ENCODE data around the gene CPSF7.

CPSF7 gene

DNA sequence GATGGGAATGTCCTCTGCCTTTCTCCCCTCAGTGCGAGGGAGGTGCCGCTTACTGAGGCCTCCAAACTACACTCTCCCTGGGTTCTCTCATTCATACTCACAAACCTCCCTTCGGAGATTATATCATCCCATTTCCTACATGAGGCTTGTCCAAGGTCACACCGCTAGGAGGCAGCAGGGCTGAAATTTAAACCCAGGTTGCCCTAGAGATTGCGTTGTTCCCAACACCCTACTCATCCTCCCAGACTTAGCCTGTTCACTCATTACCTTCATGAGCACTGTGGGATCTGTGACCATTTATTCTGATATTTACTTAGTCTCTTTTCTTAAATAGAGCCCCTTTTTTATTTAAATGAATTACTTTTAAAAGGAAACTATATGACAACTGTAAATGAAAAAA lies 31.2 kb upstream of the CPSF7 start:
- H3K36me3 ChIP-seq: peaks cover 21% of the 10 kb centered on the region
- H3K9me3 ChIP-seq: no peaks in the 10 kb centered on the region
- H3K4me1 ChIP-seq (ENCODE audit: control insufficient read depth in 1 of 2, insufficient read depth in 1 of 2, low read depth in 1 of 2, low read length in 1 of 2): no peaks in the 10 kb centered on the region
- TF ChIP-seq, protein P1, sequence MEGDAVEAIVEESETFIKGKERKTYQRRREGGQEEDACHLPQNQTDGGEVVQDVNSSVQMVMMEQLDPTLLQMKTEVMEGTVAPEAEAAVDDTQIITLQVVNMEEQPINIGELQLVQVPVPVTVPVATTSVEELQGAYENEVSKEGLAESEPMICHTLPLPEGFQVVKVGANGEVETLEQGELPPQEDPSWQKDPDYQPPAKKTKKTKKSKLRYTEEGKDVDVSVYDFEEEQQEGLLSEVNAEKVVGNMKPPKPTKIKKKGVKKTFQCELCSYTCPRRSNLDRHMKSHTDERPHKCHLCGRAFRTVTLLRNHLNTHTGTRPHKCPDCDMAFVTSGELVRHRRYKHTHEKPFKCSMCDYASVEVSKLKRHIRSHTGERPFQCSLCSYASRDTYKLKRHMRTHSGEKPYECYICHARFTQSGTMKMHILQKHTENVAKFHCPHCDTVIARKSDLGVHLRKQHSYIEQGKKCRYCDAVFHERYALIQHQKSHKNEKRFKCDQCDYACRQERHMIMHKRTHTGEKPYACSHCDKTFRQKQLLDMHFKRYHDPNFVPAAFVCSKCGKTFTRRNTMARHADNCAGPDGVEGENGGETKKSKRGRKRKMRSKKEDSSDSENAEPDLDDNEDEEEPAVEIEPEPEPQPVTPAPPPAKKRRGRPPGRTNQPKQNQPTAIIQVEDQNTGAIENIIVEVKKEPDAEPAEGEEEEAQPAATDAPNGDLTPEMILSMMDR (IDR thresholded peaks at IDR 0.05): no peak
- no peaks in the 10 kb centered on the region for H3K27me3 ChIP-seq
- H3K27ac ChIP-seq: no peak overlapping the region
- H3K4me3 ChIP-seq (ENCODE audit: low read depth in 1 of 2, low read length in 1 of 2): no peak overlapping the region

DNA sequence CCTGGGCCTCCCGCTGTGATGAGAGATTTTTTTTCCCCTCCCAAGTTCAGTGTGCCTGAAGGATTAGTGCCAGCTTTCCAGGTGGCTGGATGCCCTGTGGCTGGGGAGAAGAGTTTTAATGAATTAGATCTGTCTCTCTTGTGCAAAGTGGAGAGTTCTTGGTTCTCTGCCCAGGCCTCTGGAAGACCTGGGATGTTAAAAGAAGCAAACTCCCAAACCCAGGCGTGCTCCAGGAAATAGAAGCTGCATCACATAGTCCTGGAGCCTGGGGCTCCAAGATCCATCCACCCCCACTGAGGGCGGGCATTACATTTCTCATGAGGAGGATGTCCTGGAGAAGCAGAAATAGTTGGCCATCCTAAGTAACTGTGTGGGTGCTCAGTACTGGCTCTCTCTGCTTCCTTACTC lies 30.7 kb upstream of the CPSF7 start:
- Histone ChIP-seq H3K4me1 (ENCODE audit: control insufficient read depth in 1 of 2, insufficient read depth in 1 of 2, low read depth in 1 of 2, low read length in 1 of 2) (no peaks in the 10 kb centered on the region), H3K27ac (no peak overlapping the region), H3K4me3 (ENCODE audit: low read depth in 1 of 2, low read length in 1 of 2) (no peak overlapping the region), H3K9me3 (no peaks in the 10 kb centered on the region), H3K27me3 (no peaks in the 10 kb centered on the region), H3K36me3 (peaks cover 24% of the 10 kb centered on the region)
- TF ChIP-seq, protein P1 (IDR thresholded peaks at IDR 0.05): no peak

DNA sequence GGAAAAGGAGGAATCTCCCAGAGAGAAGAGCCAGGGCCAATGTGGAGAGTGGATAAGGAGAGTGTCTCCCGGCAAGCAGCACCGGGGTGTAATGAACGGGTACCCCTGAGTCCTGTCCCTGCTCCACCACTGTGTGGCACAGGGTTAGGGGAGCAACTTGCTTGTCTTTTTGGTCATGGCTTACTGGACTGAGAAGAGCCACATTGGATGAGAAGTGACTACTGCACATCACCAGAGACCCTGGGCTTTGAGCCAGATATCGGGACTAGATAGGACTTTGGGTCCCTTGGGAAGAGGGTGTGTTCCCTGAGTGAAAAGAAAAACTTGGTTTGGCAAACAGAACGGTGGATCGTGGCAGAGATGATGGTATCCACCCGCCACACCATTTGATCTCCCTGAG lies 24.7 kb upstream of the CPSF7 start:
- TF ChIP-seq, protein P1 (IDR thresholded peaks at IDR 0.05): no peak
- H3K36me3 ChIP-seq: peaks cover 64% of the 10 kb centered on the region

DNA sequence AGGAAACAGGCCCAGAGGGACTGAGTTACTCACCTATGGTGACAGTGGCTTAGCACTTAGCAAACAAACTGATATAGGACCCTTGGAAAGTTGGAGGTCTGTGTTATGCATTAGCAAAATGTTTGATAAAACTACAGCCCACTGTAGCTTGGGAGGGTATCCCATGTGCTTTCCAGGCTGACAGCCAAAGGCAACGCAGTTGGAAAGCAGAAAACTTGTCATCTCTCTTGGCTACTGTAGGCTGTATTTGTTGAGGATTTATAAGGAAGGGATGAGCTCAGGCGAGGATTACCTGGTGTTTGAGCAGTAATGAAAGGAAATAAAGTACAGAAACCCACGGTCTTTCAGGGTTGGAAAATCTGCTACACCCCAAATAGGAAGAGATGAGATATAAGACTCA lies 23.9 kb upstream of the CPSF7 start:
- Histone ChIP-seq H3K27me3 (no peaks in the 10 kb centered on the region), H3K4me3 (ENCODE audit: low read depth in 1 of 2, low read length in 1 of 2) (no peak overlapping the region), H3K9me3 (no peaks in the 10 kb centered on the region), H3K36me3 (peaks cover 73% of the 10 kb centered on the region), H3K27ac (no peak overlapping the region), H3K4me1 (ENCODE audit: control insufficient read depth in 1 of 2, insufficient read depth in 1 of 2, low read depth in 1 of 2, low read length in 1 of 2) (no peaks in the 10 kb centered on the region)
- TF ChIP-seq, protein P1 (IDR thresholded peaks at IDR 0.05): no peak

More for the DNA sequence above, 24.7 kb upstream of the CPSF7 start:
- no peaks in the 10 kb centered on the region for H3K9me3 ChIP-seq
- H3K4me3 ChIP-seq (ENCODE audit: low read depth in 1 of 2, low read length in 1 of 2): no peak overlapping the region
- H3K27me3 ChIP-seq: no peaks in the 10 kb centered on the region
- no peak overlapping the region for H3K27ac ChIP-seq
- no peaks in the 10 kb centered on the region for H3K4me1 ChIP-seq (ENCODE audit: control insufficient read depth in 1 of 2, insufficient read depth in 1 of 2, low read depth in 1 of 2, low read length in 1 of 2)

DNA sequence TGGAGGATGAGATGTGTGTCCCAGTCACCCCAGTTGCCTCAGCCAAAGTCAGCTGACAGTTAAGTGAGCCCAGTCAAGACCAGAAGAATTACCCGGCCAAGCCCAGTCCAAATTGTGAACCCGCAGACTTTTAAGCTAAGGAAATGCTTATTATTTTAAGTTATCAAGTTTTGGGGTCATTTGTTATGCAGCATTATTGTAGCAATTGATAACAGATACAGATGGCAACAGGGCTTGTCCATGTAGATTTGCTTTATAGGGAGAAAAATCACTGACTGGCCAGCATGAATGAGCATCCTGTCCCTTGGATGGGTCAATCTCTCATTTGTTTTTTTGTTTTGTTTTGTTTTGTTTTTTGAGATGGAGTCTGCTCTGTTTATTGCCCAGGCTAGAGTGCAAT lies 23.1 kb upstream of the CPSF7 start:
- Histone ChIP-seq H3K9me3 (no peaks in the 10 kb centered on the region), H3K4me1 (ENCODE audit: control insufficient read depth in 1 of 2, insufficient read depth in 1 of 2, low read depth in 1 of 2, low read length in 1 of 2) (no peaks in the 10 kb centered on the region), H3K36me3 (peaks cover 81% of the 10 kb centered on the region), H3K4me3 (ENCODE audit: low read depth in 1 of 2, low read length in 1 of 2) (no peak overlapping the region), H3K27me3 (no peaks in the 10 kb centered on the region), H3K27ac (no peak overlapping the region)
- TF ChIP-seq, protein P1 (IDR thresholded peaks at IDR 0.05): no peak

DNA sequence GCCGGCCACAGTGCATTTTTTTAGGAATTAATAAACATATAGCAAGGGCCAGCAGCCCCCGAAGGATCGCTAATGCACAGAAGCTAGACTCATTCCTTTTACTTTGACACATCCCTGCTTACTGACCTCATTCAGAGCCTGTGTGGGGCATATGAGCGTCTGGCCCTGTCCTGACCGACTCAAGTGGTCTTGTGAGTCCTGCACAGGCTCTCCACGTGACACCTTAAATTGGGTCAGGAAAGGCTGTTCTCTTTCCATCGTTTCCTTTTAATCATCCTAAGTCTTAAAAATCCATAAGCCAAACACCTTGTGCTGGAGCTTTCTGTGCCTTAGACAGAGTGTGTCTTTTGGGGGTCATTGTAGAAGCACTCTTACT lies 18.8 kb upstream of the CPSF7 start:
- no peak overlapping the region for H3K4me3 ChIP-seq (ENCODE audit: low read depth in 1 of 2, low read length in 1 of 2)
- no peaks in the 10 kb centered on the region for H3K9me3 ChIP-seq
- H3K36me3 ChIP-seq: peaks cover 91% of the 10 kb centered on the region
- no peaks in the 10 kb centered on the region for H3K27me3 ChIP-seq
- no peaks in the 10 kb centered on the region for H3K4me1 ChIP-seq (ENCODE audit: control insufficient read depth in 1 of 2, insufficient read depth in 1 of 2, low read depth in 1 of 2, low read length in 1 of 2)
- TF ChIP-seq, protein P1 (IDR thresholded peaks at IDR 0.05): no peak
- no peak overlapping the region for H3K27ac ChIP-seq
